WTC11 (cell line): ENCODE data around the gene F10. TPM values are rescaled to one million over a fixed set of nuclear protein-coding genes. Genes with fewer than 3 reads are reported as not detected.

Experiments used
- ATAC-seq: fragments of 200-7000 bp; cut with Tn5 transposase; 2 replicates; pipeline ENCODE4 v1.10.0; 2021; ENCODE audit warnings: mild to moderate bottlenecking, moderate library complexity
- CTCF ChIA-PET: fragments of 300-600 bp; sonication (Branson Sonifier 250); formaldehyde crosslinking; loops from one replicate; lab custom pipeline; 2021; ENCODE audit warnings: antibody characterized with exemption; lab: Charles Lee
- POLR2A ChIA-PET: fragments of 350-600 bp; sonication (Branson Sonifier 250); formaldehyde crosslinking; loops from one replicate; lab custom pipeline; 2021; ENCODE audit warnings: antibody characterized with exemption; lab: Charles Lee
- DNase-seq: peaks from one replicate; pipeline ENCODE4 v3.0.0; 2021; ENCODE audit warnings: low spot score
- H3K27ac Mint-ChIP-seq: 2 replicates; pipeline ENCODE4 v1.8.0; 2021; ENCODE audit warnings: mixed read lengths
- H3K27me3 Mint-ChIP-seq: 2 replicates; pipeline ENCODE4 v1.8.0; 2021; ENCODE audit warnings: low read depth, mild to moderate bottlenecking, moderate library complexity, mixed read lengths
- H3K36me3 Mint-ChIP-seq: 2 replicates; pipeline ENCODE4 v1.8.0; 2021; ENCODE audit warnings: mixed read lengths
- H3K4me1 Mint-ChIP-seq: 2 replicates; pipeline ENCODE4 v1.8.0; 2022; ENCODE audit warnings: mixed read lengths
- H3K4me3 Mint-ChIP-seq: 2 replicates; pipeline ENCODE4 v1.8.0; 2021; ENCODE audit warnings: mild to moderate bottlenecking, moderate library complexity, mixed read lengths
- H3K9me3 Mint-ChIP-seq: 2 replicates; pipeline ENCODE4 v1.8.0; 2021; ENCODE audit warnings: mixed read lengths
- CREB1 ChIP-seq: sonication (generic); formaldehyde crosslinking; IDR thresholded peaks from 2 replicates; pipeline ENCODE4 v1.8.0; 2023; ENCODE audit warnings: mild to moderate bottlenecking, missing genetic modification reagents
- ELF4 ChIP-seq: sonication (generic); formaldehyde crosslinking; IDR thresholded peaks from 2 replicates; pipeline ENCODE4 v1.8.1; 2022; ENCODE audit warnings: low read depth, mild to moderate bottlenecking, moderate library complexity, missing genetic modification reagents
- GRHL2 ChIP-seq: fragments of 250-450 bp; sonication (Bioruptor Pico); IDR thresholded peaks from 2 replicates; pipeline ENCODE4 v1.8.0; 2022; ENCODE audit warnings: mild to moderate bottlenecking, moderate library complexity; ENCODE audit not compliant: insufficient replicate concordance, severe bottlenecking
- JUN ChIP-seq: sonication (generic); formaldehyde crosslinking; IDR thresholded peaks from 2 replicates; pipeline ENCODE4 v1.8.0; 2023; ENCODE audit warnings: mild to moderate bottlenecking, missing genetic modification reagents
- MXD4 ChIP-seq: fragments of 250-450 bp; sonication (Bioruptor Pico); IDR thresholded peaks from 2 replicates; pipeline ENCODE4 v1.8.0; 2021; ENCODE audit warnings: mild to moderate bottlenecking, moderate library complexity, borderline replicate concordance
- RORB ChIP-seq: fragments of 250-450 bp; sonication (Bioruptor Pico); IDR thresholded peaks from 2 replicates; pipeline ENCODE4 v1.9.0; 2021; ENCODE audit warnings: mild to moderate bottlenecking
- ZBTB21 ChIP-seq: sonication (generic); formaldehyde crosslinking; IDR thresholded peaks from 2 replicates; pipeline ENCODE4 v1.8.1; 2023; ENCODE audit warnings: mild to moderate bottlenecking, missing genetic modification reagents, borderline replicate concordance
- total RNA-seq: library from RNA; stranded (reverse); gene quantifications from 3 replicates; pipeline ENCODE4 v1.2.3, GENCODE V29; 2021
- TF ChIP-seq, protein P1 (sequence below): fragments of 250-450 bp; sonication (Bioruptor Pico); IDR thresholded peaks from 2 replicates; pipeline ENCODE4 v1.9.0; 2021; ENCODE audit warnings: mild to moderate bottlenecking, borderline replicate concordance
- TF ChIP-seq, protein P2 (sequence below): sonication (generic); formaldehyde crosslinking; conservative IDR thresholded peaks from 2 replicates; pipeline ENCODE4 v1.8.1; 2022; ENCODE audit warnings: mild to moderate bottlenecking, missing genetic modification reagents
- TF ChIP-seq, protein P3 (sequence below): sonication (generic); formaldehyde crosslinking; IDR thresholded peaks from 2 replicates; pipeline ENCODE4 v1.8.1; 2023; ENCODE audit warnings: mild to moderate bottlenecking, missing genetic modification reagents
- TF ChIP-seq, protein P4 (sequence below): sonication (generic); formaldehyde crosslinking; IDR thresholded peaks from 2 replicates; pipeline ENCODE4 v1.8.0; 2023; ENCODE audit warnings: mild to moderate bottlenecking, missing genetic modification reagents
- TF ChIP-seq, protein P5 (sequence below): sonication (generic); formaldehyde crosslinking; IDR thresholded peaks from 2 replicates; pipeline ENCODE4 v1.8.1; 2023; ENCODE audit warnings: mild to moderate bottlenecking, missing genetic modification reagents, borderline replicate concordance
- TF ChIP-seq, protein P6 (sequence below): fragments of 250-450 bp; sonication (Bioruptor Pico); conservative IDR thresholded peaks from 2 replicates; pipeline ENCODE4 v1.9.0; 2021; ENCODE audit warnings: mild to moderate bottlenecking
- TF ChIP-seq, protein P7 (sequence below): fragments of 250-450 bp; sonication (Bioruptor Pico); IDR thresholded peaks from 2 replicates; pipeline ENCODE4 v2.1.2; 2022; ENCODE audit warnings: mild to moderate bottlenecking, moderate library complexity
- TF ChIP-seq, protein P8 (sequence below): sonication (generic); formaldehyde crosslinking; IDR thresholded peaks from 2 replicates; pipeline ENCODE4 v1.8.0; 2022; ENCODE audit warnings: mild to moderate bottlenecking, missing genetic modification reagents

The F10 gene
- total RNA-seq, 1 experiment from 2014 or later = 0.87 TPM

DNA sequence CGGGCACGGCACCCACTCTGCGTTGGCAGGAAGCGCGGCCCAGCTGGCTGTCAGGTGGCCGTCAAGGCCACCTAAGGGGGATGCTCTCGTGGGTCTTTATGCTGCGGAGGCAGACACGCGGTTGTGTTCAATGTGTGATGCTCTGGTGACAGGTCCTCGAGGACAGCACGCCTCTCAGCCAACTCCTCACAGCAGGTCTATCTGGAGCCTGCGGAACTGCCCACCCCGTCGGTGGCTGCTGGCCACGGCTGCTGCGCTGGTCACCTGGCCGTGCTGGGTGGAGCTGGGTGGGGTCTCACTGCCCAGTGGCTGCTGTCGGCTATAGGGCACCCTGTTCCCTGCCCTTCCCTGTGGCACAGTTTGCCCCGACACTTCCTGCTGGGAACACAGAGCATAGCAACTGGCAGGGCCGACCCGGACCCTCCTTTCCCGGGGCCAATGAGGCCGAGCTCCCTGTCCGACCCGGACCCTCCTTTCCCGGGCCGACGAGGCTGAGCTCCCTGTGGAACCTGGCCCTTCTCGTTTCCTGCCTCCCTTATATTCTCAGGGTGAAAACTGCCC, 31.3 kb upstream of the F10 start (continued):
- TF ChIP-seq, protein P1, sequence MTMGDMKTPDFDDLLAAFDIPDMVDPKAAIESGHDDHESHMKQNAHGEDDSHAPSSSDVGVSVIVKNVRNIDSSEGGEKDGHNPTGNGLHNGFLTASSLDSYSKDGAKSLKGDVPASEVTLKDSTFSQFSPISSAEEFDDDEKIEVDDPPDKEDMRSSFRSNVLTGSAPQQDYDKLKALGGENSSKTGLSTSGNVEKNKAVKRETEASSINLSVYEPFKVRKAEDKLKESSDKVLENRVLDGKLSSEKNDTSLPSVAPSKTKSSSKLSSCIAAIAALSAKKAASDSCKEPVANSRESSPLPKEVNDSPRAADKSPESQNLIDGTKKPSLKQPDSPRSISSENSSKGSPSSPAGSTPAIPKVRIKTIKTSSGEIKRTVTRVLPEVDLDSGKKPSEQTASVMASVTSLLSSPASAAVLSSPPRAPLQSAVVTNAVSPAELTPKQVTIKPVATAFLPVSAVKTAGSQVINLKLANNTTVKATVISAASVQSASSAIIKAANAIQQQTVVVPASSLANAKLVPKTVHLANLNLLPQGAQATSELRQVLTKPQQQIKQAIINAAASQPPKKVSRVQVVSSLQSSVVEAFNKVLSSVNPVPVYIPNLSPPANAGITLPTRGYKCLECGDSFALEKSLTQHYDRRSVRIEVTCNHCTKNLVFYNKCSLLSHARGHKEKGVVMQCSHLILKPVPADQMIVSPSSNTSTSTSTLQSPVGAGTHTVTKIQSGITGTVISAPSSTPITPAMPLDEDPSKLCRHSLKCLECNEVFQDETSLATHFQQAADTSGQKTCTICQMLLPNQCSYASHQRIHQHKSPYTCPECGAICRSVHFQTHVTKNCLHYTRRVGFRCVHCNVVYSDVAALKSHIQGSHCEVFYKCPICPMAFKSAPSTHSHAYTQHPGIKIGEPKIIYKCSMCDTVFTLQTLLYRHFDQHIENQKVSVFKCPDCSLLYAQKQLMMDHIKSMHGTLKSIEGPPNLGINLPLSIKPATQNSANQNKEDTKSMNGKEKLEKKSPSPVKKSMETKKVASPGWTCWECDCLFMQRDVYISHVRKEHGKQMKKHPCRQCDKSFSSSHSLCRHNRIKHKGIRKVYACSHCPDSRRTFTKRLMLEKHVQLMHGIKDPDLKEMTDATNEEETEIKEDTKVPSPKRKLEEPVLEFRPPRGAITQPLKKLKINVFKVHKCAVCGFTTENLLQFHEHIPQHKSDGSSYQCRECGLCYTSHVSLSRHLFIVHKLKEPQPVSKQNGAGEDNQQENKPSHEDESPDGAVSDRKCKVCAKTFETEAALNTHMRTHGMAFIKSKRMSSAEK = no peak
- TF ChIP-seq CREB1 (CRISPR knock-in tag) (no peak), JUN (CRISPR knock-in tag) (no peak)
- TF ChIP-seq, protein P2, sequence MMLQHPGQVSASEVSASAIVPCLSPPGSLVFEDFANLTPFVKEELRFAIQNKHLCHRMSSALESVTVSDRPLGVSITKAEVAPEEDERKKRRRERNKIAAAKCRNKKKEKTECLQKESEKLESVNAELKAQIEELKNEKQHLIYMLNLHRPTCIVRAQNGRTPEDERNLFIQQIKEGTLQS = no peak
- TF ChIP-seq, all 79 proteins: peak for 0

DNA sequence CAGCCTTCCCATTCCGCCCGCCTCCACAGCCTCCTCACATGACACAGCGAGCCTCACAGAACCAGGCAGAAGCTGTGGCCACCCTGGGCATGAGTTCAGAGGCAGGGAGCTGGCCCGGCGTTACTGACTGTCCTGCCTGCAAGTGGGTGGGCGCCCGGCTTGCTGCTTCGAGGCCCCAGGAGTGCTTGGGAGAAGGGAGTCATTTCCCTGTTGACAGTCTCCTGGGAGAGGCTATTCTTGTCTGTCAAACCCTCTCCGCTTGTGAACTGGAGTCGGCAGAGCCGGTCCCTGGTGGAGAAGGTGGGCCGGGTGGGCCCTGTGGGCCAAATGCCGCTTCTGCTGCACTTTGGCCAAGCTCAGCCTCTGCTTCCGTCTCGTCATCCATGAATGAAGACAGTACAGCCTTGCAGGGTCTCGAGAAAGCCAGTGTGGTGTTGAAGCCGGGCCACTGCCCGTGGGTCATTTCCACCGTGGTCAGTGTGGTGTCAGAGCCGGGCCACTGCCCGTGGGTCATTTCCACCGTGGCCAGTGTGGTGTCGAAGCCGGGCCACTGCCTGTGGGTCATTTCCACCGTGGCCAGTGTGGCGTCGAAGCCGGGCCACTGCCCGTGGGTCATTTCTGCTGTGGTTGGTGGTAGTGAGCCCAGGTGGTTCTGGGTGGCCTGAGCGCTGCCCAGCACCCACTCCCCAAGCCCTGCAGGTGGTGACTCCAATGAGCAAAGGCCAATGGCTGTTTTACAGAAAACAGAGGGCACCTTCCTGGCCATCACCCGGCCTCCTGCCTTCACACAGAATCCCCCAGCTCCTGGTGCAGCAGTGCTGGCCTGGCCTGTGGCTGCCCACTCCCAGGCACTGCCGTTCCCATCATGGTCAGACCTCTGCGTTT, 30.5 kb upstream of the F10 start:
- TF ChIP-seq, protein P3, sequence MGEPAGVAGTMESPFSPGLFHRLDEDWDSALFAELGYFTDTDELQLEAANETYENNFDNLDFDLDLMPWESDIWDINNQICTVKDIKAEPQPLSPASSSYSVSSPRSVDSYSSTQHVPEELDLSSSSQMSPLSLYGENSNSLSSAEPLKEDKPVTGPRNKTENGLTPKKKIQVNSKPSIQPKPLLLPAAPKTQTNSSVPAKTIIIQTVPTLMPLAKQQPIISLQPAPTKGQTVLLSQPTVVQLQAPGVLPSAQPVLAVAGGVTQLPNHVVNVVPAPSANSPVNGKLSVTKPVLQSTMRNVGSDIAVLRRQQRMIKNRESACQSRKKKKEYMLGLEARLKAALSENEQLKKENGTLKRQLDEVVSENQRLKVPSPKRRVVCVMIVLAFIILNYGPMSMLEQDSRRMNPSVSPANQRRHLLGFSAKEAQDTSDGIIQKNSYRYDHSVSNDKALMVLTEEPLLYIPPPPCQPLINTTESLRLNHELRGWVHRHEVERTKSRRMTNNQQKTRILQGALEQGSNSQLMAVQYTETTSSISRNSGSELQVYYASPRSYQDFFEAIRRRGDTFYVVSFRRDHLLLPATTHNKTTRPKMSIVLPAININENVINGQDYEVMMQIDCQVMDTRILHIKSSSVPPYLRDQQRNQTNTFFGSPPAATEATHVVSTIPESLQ (CRISPR knock-in tag) = no peak
- TF ChIP-seq ELF4 (CRISPR knock-in tag) = no peak
- TF ChIP-seq MXD4 (CRISPR knock-in tag) = no peak
- TF ChIP-seq, protein P4, sequence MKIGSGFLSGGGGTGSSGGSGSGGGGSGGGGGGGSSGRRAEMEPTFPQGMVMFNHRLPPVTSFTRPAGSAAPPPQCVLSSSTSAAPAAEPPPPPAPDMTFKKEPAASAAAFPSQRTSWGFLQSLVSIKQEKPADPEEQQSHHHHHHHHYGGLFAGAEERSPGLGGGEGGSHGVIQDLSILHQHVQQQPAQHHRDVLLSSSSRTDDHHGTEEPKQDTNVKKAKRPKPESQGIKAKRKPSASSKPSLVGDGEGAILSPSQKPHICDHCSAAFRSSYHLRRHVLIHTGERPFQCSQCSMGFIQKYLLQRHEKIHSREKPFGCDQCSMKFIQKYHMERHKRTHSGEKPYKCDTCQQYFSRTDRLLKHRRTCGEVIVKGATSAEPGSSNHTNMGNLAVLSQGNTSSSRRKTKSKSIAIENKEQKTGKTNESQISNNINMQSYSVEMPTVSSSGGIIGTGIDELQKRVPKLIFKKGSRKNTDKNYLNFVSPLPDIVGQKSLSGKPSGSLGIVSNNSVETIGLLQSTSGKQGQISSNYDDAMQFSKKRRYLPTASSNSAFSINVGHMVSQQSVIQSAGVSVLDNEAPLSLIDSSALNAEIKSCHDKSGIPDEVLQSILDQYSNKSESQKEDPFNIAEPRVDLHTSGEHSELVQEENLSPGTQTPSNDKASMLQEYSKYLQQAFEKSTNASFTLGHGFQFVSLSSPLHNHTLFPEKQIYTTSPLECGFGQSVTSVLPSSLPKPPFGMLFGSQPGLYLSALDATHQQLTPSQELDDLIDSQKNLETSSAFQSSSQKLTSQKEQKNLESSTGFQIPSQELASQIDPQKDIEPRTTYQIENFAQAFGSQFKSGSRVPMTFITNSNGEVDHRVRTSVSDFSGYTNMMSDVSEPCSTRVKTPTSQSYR (CRISPR knock-in tag) = no peak
- TF ChIP-seq, protein P5, sequence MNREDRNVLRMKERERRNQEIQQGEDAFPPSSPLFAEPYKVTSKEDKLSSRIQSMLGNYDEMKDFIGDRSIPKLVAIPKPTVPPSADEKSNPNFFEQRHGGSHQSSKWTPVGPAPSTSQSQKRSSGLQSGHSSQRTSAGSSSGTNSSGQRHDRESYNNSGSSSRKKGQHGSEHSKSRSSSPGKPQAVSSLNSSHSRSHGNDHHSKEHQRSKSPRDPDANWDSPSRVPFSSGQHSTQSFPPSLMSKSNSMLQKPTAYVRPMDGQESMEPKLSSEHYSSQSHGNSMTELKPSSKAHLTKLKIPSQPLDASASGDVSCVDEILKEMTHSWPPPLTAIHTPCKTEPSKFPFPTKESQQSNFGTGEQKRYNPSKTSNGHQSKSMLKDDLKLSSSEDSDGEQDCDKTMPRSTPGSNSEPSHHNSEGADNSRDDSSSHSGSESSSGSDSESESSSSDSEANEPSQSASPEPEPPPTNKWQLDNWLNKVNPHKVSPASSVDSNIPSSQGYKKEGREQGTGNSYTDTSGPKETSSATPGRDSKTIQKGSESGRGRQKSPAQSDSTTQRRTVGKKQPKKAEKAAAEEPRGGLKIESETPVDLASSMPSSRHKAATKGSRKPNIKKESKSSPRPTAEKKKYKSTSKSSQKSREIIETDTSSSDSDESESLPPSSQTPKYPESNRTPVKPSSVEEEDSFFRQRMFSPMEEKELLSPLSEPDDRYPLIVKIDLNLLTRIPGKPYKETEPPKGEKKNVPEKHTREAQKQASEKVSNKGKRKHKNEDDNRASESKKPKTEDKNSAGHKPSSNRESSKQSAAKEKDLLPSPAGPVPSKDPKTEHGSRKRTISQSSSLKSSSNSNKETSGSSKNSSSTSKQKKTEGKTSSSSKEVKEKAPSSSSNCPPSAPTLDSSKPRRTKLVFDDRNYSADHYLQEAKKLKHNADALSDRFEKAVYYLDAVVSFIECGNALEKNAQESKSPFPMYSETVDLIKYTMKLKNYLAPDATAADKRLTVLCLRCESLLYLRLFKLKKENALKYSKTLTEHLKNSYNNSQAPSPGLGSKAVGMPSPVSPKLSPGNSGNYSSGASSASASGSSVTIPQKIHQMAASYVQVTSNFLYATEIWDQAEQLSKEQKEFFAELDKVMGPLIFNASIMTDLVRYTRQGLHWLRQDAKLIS = no peak
- TF ChIP-seq, protein P6, sequence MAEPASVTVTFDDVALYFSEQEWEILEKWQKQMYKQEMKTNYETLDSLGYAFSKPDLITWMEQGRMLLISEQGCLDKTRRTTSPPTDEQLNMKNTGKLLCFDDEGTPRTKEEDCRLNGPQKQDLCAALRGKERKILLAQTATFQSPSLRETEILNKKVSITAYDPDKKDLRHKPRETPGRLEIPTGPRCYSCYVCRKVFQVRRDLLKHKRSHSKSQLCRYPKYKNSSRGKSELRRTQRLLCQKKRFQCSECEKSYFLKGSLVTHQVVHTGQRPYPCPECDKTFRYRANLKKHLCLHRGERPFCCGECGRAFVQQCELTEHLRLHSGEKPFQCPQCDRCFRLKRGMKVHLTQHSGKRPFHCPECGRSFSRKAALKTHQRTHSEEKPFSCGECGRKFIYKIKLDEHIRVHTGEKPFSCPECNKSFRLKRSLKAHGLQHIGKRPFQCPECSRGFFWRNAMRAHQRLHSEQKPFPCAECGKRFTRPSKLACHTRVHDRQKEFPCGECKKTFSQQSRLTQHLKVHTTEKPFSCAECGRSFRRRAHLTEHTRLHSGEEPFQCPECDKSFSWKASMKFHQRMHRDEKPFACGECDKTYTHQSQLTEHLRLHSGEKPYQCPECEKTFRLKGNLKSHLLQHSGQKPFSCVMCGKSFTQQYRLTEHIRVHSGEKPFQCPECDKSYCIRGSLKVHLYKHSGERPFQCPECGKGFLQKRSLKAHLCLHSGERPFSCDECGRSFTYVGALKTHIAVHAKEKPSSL = no peak
- TF ChIP-seq, protein P7, sequence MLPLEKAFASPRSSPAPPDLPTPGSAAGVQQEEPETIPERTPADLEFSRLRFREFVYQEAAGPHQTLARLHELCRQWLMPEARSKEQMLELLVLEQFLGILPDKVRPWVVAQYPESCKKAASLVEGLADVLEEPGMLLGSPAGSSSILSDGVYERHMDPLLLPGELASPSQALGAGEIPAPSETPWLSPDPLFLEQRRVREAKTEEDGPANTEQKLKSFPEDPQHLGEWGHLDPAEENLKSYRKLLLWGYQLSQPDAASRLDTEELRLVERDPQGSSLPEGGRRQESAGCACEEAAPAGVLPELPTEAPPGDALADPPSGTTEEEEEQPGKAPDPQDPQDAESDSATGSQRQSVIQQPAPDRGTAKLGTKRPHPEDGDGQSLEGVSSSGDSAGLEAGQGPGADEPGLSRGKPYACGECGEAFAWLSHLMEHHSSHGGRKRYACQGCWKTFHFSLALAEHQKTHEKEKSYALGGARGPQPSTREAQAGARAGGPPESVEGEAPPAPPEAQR (CRISPR knock-in tag) = no peak
- TF ChIP-seq, protein P8, sequence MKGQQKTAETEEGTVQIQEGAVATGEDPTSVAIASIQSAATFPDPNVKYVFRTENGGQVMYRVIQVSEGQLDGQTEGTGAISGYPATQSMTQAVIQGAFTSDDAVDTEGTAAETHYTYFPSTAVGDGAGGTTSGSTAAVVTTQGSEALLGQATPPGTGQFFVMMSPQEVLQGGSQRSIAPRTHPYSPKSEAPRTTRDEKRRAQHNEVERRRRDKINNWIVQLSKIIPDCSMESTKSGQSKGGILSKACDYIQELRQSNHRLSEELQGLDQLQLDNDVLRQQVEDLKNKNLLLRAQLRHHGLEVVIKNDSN (CRISPR knock-in tag) = no peak
- no peak for TF ChIP-seq RORB (CRISPR knock-in tag)
- TF ChIP-seq ZBTB21 (CRISPR knock-in tag) = no peak
- no peak for TF ChIP-seq GRHL2 (CRISPR knock-in tag)
- TF ChIP-seq, all 79 proteins: peak for 0
- ATAC-seq = no peak
- CTCF ChIA-PET = interaction anchor here (3.0 to 3.3 kb wide), 2 partner anchors 31 to 63 kb away, joined by 14 to 15 read pairs; partner anchors contain the start of gene F10
- POLR2A ChIA-PET = no interaction called here
- no peaks in the 10 kb centered on the region for H3K27me3 Mint-ChIP-seq
- no peak overlapping the region for H3K27ac Mint-ChIP-seq
- peaks cover 5% of the 10 kb centered on the region for H3K36me3 Mint-ChIP-seq
- H3K4me1 Mint-ChIP-seq = peaks cover 14% of the 10 kb centered on the region
- no peak for DNase-seq
- no peaks in the 10 kb centered on the region for H3K9me3 Mint-ChIP-seq
- H3K4me3 Mint-ChIP-seq = no peak overlapping the region
